Transverse colon (tissue), 4 donors: ENCODE results near the gene TSPAN5.

Experiments
- CTCF ChIP-seq, 5 experiments: fragments of 200-600 bp in 3 of 5; fragments of 450-650 bp in 2 of 5; sonication (generic) in 3 of 5; IDR thresholded peaks; 1 replicate in 2 of 5; 2 replicates in 3 of 5; pipeline ENCODE4 v1.5.1; 2016 to 2017; ENCODE audit warnings: antibody characterized with exemption in 5 of 5, inconsistent platforms in 3 of 5, mild to moderate bottlenecking in 2 of 5, moderate library complexity in 1 of 5
- POLR2AphosphoS5 ChIP-seq, 3 donors: sonication (generic); formaldehyde crosslinking; IDR thresholded peaks; one replicate each; pipeline ENCODE4 v1.6.1; 2016; ENCODE audit warnings: antibody characterized with exemption in 3 of 3

GRCh38 chr4:98662626-98663225 lies 4.3 kb upstream of the TSPAN5 start:
- no peak for TF ChIP-seq CTCF (IDR thresholded peaks at IDR 0.05)
- no peak for TF ChIP-seq POLR2AphosphoS5 (IDR thresholded peaks at IDR 0.05)
